GM20000 (cell line): ENCODE measurements around the gene MLC1.

Experiments
- DNase-seq: peaks from one replicate; pipeline ENCODE4 v3.0.0; 2012; ENCODE audit warnings: low spot score
- CTCF ChIP-seq: IDR thresholded peaks from 2 replicates; pipeline ENCODE4 v1.5.1; 2012; ENCODE audit warnings: mild to moderate bottlenecking, control low read depth; ENCODE audit errors: extremely low read depth, missing control alignments

Gene MLC1

GRCh38 chr22:50047346-50047745, 37.9 kb downstream of the MLC1 start:
- TF ChIP-seq CTCF = no peak
- no peak for DNase-seq

GRCh38 chr22:50046481-50047245, 38.6 kb downstream of the MLC1 start:
- TF ChIP-seq CTCF = no peak
- DNase-seq = no peak

- DNase-seq = no peak
- no peak for TF ChIP-seq CTCF
These were observed 39.2 kb downstream of the MLC1 start for GRCh38 chr22:50046019-50046415.

GRCh38 chr22:50045211-50046018, 39.8 kb downstream of the MLC1 start:
- no peak for DNase-seq
- TF ChIP-seq CTCF = no peak

GRCh38 chr22:50044485-50045118, 40.6 kb downstream of the MLC1 start:
- no peak for TF ChIP-seq CTCF
- DNase-seq = no peak

GRCh38 chr22:50041361-50042065, 43.7 kb downstream of the MLC1 start:
- no peak for TF ChIP-seq CTCF
- no peak for DNase-seq
